Gastroesophageal sphincter (tissue), 4 donors: Measurements from ENCODE around the gene FBLN1. TPM values are rescaled to one million over a fixed set of nuclear protein-coding genes. Genes with fewer than 3 reads are reported as not detected.

Experiments
- ATAC-seq: fragments of 150-250 bp; one replicate; pipeline ENCODE4 v1.9.1; 2016; ENCODE audit warnings: mild to moderate bottlenecking, moderate library complexity
- H3K27ac ChIP-seq, 4 donors: fragments of 200-600 bp; sonication (generic) in 3 of 4; 1 replicate in 3 of 4; 2 replicates in 1 of 4; pipeline ENCODE4 v1.5.1; 2016 to 2019
- H3K27me3 ChIP-seq: fragments of 200-600 bp; sonication (generic); one replicate; pipeline ENCODE4 v1.5.1; 2019
- H3K36me3 ChIP-seq, 2 donors: fragments of 200-600 bp; sonication (generic); one replicate each; pipeline ENCODE4 v1.5.1; 2019; ENCODE audit warnings: control low read depth in 1 of 2
- H3K4me1 ChIP-seq, 3 donors: fragments of 200-600 bp; sonication (generic); 1 replicate in 2 of 3; 2 replicates in 1 of 3; pipeline ENCODE4 v1.5.1; 2016 to 2019; ENCODE audit warnings: control low read depth in 2 of 3
- H3K4me3 ChIP-seq, 2 donors: fragments of 200-600 bp; sonication (generic); one replicate each; pipeline ENCODE4 v1.5.1; 2019; ENCODE audit warnings: mild to moderate bottlenecking in 1 of 2, moderate library complexity in 1 of 2
- H3K9me3 ChIP-seq, 3 donors: fragments of 200-600 bp; sonication (generic); one replicate each; pipeline ENCODE4 v1.5.1; 2017 to 2019; ENCODE audit warnings: control low read depth in 2 of 3
- EP300 ChIP-seq: sonication (generic); formaldehyde crosslinking; IDR thresholded peaks from one replicate; pipeline ENCODE4 v1.6.1; 2017; ENCODE audit warnings: antibody characterized with exemption, mild to moderate bottlenecking
- POLR2A ChIP-seq, 2 donors: fragments of 450-650 bp; IDR thresholded peaks; one replicate each; pipeline ENCODE4 v1.6.1; 2017; ENCODE audit warnings: antibody characterized with exemption in 2 of 2, mild to moderate bottlenecking in 2 of 2, moderate library complexity in 1 of 2
- POLR2AphosphoS5 ChIP-seq: sonication (generic); formaldehyde crosslinking; IDR thresholded peaks from one replicate; pipeline ENCODE4 v1.6.1; 2017; ENCODE audit warnings: antibody characterized with exemption
- WGBS, 2 donors: methylation state at CpG; one replicate each; pipeline ENCODE4 v1.1.5; 2018; ENCODE audit warnings: low coverage in 1 of 2; 5-methylcytosine and 5-hydroxymethylcytosine counted together
- total RNA-seq, 4 donors: library from RNA; depleted of rRNA; stranded (reverse); fragments of >200 nt; gene quantifications; one replicate each; pipeline ENCODE4 v1.1.0, GENCODE V29; 2016
- TF ChIP-seq, protein P1 (sequence below), 4 experiments: fragments of 200-600 bp in 2 of 4; fragments of 450-650 bp in 2 of 4; sonication (generic) in 1 of 4; IDR thresholded peaks; one replicate each; pipeline ENCODE4 v1.5.1; 2017 to 2019; ENCODE audit warnings: antibody characterized with exemption in 4 of 4, mild to moderate bottlenecking in 2 of 4, moderate library complexity in 2 of 4

Gene FBLN1
- total RNA-seq, 4 donors from 2014 or later: 241 to 597 (median 382) TPM

DNA sequence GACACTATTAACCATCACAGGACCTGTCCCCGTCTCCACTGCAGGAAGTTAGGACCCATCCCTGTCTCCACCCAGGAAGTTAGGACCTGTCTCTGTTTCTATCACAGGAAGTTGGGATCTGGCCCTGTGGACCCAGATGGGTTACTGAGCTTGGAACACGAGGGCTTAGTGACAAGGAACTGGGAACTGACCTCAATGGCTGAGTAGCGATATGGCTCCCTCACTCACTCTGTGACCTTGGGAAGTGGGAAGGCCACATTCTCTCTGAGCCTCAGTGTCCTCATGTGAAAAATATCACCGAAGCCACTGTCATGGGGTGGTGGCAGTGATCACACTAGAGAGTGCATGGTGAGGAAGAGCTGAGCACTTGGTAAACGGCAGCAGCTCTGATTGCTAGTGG is 59.4 kb downstream of the FBLN1 start:
- Histone ChIP-seq H3K36me3 (peaks cover 0 to 34% of the 10 kb centered on the region in 2 donors), H3K4me1 (no peaks in the 10 kb centered on the region), H3K27ac (no peak overlapping the region), H3K9me3 (peaks cover 0 to 19% (median 0%) of the 10 kb centered on the region in 3 donors), H3K4me3 (no peak overlapping the region), H3K27me3 (peaks cover 15% of the 10 kb centered on the region)
- no peak for ATAC-seq
- WGBS, 2 donors: 60% methylated on average over 1 of the region's 5 CpGs; no CpG with 5 or more reads in 1 of the 2 donors
- TF ChIP-seq, protein P1, sequence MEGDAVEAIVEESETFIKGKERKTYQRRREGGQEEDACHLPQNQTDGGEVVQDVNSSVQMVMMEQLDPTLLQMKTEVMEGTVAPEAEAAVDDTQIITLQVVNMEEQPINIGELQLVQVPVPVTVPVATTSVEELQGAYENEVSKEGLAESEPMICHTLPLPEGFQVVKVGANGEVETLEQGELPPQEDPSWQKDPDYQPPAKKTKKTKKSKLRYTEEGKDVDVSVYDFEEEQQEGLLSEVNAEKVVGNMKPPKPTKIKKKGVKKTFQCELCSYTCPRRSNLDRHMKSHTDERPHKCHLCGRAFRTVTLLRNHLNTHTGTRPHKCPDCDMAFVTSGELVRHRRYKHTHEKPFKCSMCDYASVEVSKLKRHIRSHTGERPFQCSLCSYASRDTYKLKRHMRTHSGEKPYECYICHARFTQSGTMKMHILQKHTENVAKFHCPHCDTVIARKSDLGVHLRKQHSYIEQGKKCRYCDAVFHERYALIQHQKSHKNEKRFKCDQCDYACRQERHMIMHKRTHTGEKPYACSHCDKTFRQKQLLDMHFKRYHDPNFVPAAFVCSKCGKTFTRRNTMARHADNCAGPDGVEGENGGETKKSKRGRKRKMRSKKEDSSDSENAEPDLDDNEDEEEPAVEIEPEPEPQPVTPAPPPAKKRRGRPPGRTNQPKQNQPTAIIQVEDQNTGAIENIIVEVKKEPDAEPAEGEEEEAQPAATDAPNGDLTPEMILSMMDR (IDR thresholded peaks at IDR 0.05): no peak
- TF ChIP-seq EP300: no peak
- TF ChIP-seq POLR2A (IDR thresholded peaks at IDR 0.05): no peak
- TF ChIP-seq POLR2AphosphoS5: no peak

DNA sequence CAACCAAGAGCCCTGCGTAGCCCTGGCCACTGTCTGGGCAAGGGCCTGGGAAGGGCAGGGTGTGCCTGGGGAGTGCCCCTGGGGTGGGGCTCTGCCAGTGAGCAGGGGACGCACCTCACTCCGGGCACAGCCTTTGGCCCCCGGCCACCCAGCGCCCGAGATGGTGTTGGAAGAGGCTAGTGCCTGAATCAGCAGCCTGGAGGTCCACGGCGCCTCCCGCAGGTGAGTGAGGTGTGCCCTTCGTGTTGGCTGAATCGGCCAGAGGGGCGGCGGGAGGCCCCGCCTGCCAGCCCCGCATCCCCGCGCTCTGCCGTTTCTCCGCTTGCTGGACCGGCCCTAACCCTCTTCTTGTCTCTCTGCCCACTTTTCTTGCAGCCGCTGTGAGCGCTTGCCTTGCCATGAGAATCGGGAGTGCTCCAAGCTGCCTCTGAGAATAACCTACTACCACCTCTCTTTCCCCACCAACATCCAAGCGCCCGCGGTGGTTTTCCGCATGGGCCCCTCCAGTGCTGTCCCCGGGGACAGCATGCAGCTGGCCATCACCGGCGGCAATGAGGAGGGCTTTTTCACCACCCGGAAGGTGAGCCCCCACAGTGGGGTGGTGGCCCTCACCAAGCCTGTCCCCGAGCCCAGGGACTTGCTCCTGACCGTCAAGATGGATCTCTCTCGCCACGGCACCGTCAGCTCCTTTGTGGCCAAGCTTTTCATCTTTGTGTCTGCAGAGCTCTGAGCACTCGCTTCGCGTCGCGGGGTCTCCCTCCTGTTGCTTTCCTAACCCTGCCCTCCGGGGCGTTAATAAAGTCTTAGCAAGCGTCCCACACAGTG is 60.1 kb downstream of the FBLN1 start:
- 91 to 96% methylated on average over 8 to 9 of the region's 44 CpGs for WGBS, 2 donors
- no peak for ATAC-seq
- H3K27me3 ChIP-seq: peaks cover 15% of the 10 kb centered on the region
- no peak overlapping the region for H3K27ac ChIP-seq
- no peak for TF ChIP-seq EP300
- TF ChIP-seq, protein P1 (IDR thresholded peaks at IDR 0.05): no peak
- TF ChIP-seq POLR2AphosphoS5: no peak
- TF ChIP-seq POLR2A (IDR thresholded peaks at IDR 0.05): no peak
- no peak overlapping the region for H3K4me3 ChIP-seq
- H3K36me3 ChIP-seq: peaks cover 0 to 34% of the 10 kb centered on the region in 2 donors
- H3K4me1 ChIP-seq: no peaks in the 10 kb centered on the region
- peaks cover 0 to 19% (median 0%) of the 10 kb centered on the region in 3 donors for H3K9me3 ChIP-seq

DNA sequence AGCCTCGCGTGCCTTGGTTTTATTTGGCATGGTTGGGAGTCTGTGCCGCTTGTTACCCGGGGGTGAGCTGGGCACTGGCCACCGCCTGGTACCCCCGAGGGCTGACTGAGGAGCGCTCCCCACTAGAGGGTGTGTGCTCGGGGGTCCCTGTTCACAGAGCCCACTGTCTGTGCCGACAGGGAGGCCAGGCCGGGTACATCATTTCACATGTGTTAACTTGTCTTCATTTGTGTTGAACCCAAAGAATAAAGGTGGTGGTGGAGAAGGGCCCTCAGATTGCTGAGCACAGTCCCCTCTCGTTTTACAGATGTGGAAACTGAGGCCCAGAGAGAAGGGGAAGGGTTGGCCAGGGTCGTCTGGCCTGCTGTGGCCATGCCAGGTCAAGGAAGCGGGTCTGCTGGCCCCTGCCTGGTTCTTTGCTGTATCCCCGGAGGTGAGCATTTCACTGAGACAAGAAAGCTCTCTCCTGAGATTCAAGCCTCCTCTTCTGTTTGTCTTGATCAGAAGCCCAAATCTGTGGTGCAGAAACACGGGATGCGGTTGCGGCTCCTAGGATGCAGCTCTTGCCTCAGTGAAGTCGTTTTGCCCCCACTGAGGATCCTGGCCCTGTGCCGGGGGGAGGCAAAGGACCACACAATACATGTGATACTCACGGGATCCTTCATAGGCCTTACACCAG is 60.8 kb downstream of the FBLN1 start:
- no peak for TF ChIP-seq POLR2AphosphoS5
- TF ChIP-seq, protein P1 (IDR thresholded peaks at IDR 0.05): no peak
- TF ChIP-seq POLR2A (IDR thresholded peaks at IDR 0.05): no peak
- TF ChIP-seq EP300: no peak
- peaks cover 0 to 19% (median 0%) of the 10 kb centered on the region in 3 donors for H3K9me3 ChIP-seq
- ATAC-seq: no peak
- H3K27me3 ChIP-seq: peaks cover 15% of the 10 kb centered on the region
- H3K4me1 ChIP-seq: no peaks in the 10 kb centered on the region
- H3K36me3 ChIP-seq: peaks cover 0 to 34% of the 10 kb centered on the region in 2 donors
- H3K4me3 ChIP-seq: no peak overlapping the region
- H3K27ac ChIP-seq: no peak overlapping the region
- 64% methylated on average over 4 of the region's 20 CpGs; no CpG with 5 or more reads in 1 of the 2 donors for WGBS, 2 donors

DNA sequence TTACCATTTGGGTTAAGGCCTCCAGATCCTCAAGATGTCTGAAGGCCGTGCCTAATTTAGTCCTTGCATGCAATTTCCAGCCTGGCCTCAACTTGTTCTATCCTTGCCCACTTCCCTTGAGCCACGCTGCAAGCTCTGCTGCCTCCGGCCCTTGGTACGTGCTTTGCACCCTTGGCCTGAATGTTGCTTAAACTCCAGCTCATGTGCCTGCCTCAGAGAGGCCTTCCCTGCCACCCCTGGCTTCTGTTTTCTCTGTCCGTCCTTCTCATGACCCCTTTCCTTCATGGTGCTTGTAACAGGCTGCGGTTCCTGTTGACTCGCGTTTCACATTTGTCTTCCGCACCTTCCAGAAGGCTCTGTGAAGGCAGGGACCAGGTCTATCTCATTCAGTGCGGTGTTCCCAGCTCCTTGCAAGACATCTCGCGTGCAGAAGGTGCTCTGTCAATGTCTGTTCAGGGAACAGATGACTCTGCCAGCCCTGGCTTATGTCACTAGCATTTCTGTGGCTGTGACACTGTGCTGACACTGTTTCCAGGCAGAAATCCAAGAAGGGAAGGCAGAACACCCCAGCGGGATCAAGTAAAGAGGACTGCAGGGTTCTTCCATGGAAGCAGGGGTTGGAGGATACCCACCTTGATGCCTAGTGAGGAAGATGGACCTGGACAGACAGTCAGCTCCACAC is 61.8 kb downstream of the FBLN1 start:
- no peak for ATAC-seq
- peaks cover 15% of the 10 kb centered on the region for H3K27me3 ChIP-seq
- H3K4me3 ChIP-seq: no peak overlapping the region
- 81 to 82% methylated on average over 7 to 10 of the region's 13 CpGs for whole genome bisulfite sequencing, 2 donors
- TF ChIP-seq POLR2AphosphoS5 (no peak), EP300 (no peak), POLR2A (IDR thresholded peaks at IDR 0.05) (no peak)
- TF ChIP-seq, protein P1 (IDR thresholded peaks at IDR 0.05): no peak
- H3K9me3 ChIP-seq: peaks cover 0 to 17% (median 0%) of the 10 kb centered on the region in 3 donors
- H3K4me1 ChIP-seq: no peaks in the 10 kb centered on the region
- H3K36me3 ChIP-seq: peaks cover 0 to 34% of the 10 kb centered on the region in 2 donors
- H3K27ac ChIP-seq: no peak overlapping the region
